Caco-2 (cell line): ENCODE measurements around the gene CLCF1. TPM values are rescaled to one million over a fixed set of nuclear protein-coding genes. Genes with fewer than 3 reads are reported as not detected.

Source experiments
- BruUV-seq: library from RNA; stranded (reverse); fragments of 400-500 nt; replicated peaks from 2 replicates; lab custom pipeline; 2021; lab: Mats Ljungman, UMichigan
- CTCF ChIA-PET: fragments of 300-600 bp; sonication (Branson Sonifier 250); formaldehyde crosslinking; loops from one replicate; lab custom pipeline; 2022; ENCODE audit warnings: antibody characterized with exemption; lab: Charles Lee
- POLR2A ChIA-PET: fragments of 300-600 bp; sonication (Branson Sonifier 250); formaldehyde crosslinking; loops from one replicate; lab custom pipeline; 2022; ENCODE audit warnings: antibody characterized with exemption; lab: Charles Lee
- DNase-seq, 2 experiments: peaks; one replicate each; pipeline versions ENCODE4 v3.0.0 to v3.0.0-alpha.2; 2020 to 2022
- H3K27me3 ChIP-seq: replicated peaks from 2 replicates; pipeline ENCODE4 v1.6.0; 2011; ENCODE audit warnings: low read length; ENCODE audit not compliant: control insufficient read depth, insufficient read depth
- H3K36me3 ChIP-seq: 2 replicates; pipeline ENCODE4 v1.5.1; 2011; ENCODE audit warnings: low read length; ENCODE audit not compliant: control insufficient read depth, insufficient read depth
- H3K4me1 ChIP-seq: fragments of 250-450 bp; sonication (Bioruptor Pico); 2 replicates; pipeline ENCODE4 v1.5.1; 2020; ENCODE audit warnings: mild to moderate bottlenecking
- H3K4me3 ChIP-seq: 2 replicates; pipeline ENCODE4 v1.5.1; 2011; ENCODE audit warnings: low read depth, mild to moderate bottlenecking, control low read depth, low read length
- H3K9me3 ChIP-seq: fragments of 250-450 bp; sonication (Bioruptor Pico); 2 replicates; pipeline ENCODE4 v1.5.1; 2020; ENCODE audit warnings: mild to moderate bottlenecking, moderate library complexity
- H3K27ac Mint-ChIP-seq: one replicate; pipeline ENCODE4 v1.8.0; 2022; ENCODE audit warnings: mixed read lengths; ENCODE audit not compliant: unreplicated experiment
- H3K27me3 Mint-ChIP-seq: one replicate; pipeline ENCODE4 v1.8.0; 2022; ENCODE audit warnings: mixed read lengths; ENCODE audit not compliant: insufficient read depth, unreplicated experiment
- H3K36me3 Mint-ChIP-seq: one replicate; pipeline ENCODE4 v1.8.0; 2022; ENCODE audit warnings: mild to moderate bottlenecking, mixed read lengths; ENCODE audit not compliant: insufficient read depth, unreplicated experiment
- H3K4me1 Mint-ChIP-seq: one replicate; pipeline ENCODE4 v1.8.0; 2022; ENCODE audit warnings: low read depth, mixed read lengths; ENCODE audit not compliant: unreplicated experiment
- H3K4me3 Mint-ChIP-seq: one replicate; pipeline ENCODE4 v1.8.0; 2022; ENCODE audit warnings: mild to moderate bottlenecking, moderate library complexity, mixed read lengths; ENCODE audit not compliant: unreplicated experiment
- H3K9me3 Mint-ChIP-seq: one replicate; pipeline ENCODE4 v1.8.0; 2022; ENCODE audit warnings: mixed read lengths; ENCODE audit not compliant: unreplicated experiment
- intact Hi-C: fragments of 100-400 bp; cut with micrococcal nuclease; formaldehyde crosslinking; loops from one replicate; pipeline ENCODE4 v1.10.0; 2022; ENCODE audit not compliant: unreplicated experiment
- total RNA-seq: library from RNA; stranded (reverse); gene quantifications from 2 replicates; pipeline ENCODE4 v1.2.3, GENCODE V29; 2022
- TF ChIP-seq, protein P1 (sequence below), 2 experiments: fragments of 200-600 bp in 1 of 2; IDR thresholded peaks; 1 replicate in 1 of 2; 2 replicates in 1 of 2; pipeline versions ENCODE4 v1.5.1 to v1.8.0; 2011 to 2022; ENCODE audit warnings: antibody characterized with exemption in 1 of 2, control low read depth in 1 of 2, inconsistent platforms in 1 of 2, low read depth in 1 of 2, low read length in 1 of 2, mild to moderate bottlenecking in 1 of 2, moderate library complexity in 1 of 2; ENCODE audit not compliant: insufficient read depth in 1 of 2, severe bottlenecking in 1 of 2, unreplicated experiment in 1 of 2

Gene CLCF1
- total RNA-seq, 1 experiment from 2014 or later, result 4.5 TPM

DNA sequence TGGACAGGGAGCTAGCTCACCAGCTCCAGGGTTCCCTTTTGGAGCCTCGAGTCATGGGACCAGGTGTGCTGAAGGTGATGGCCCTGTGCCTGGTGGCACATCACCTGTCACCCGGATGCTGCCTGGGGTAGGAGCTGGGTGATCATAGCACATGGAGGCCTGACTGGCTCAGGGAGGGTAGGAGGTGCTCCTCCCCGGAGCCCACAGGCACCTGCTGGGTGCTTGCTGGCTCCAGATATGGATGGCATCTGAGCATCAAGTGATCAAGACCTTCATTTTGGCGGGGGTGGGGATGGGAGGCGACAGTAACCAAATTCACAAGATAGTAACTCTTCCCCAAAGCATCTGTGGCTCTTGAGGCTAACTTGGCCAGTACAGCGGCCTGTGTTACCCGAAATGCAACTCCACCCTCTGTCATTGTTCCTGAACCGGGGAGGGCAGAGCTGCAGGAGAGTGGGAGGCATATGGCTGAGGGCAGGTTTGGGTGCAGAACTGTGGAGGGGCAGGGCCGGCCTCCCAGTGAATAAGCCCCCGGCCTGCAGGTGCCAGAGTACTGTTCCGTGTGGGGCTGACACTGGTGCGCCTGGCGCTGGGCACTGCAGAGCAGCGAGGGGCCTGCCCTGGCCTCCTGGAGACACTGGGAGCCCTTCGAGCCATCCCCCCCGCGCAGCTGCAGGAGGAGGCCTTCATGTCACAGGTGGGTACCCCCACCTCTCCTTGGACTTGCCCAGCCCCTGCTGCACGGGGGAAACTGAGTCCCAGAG, 35.2 kb upstream of the CLCF1 start:
- Mint-ChIP-seq H3K27me3 (no peaks in the 10 kb centered on the region), H3K9me3 (no peaks in the 10 kb centered on the region), H3K27ac (peak overlapping the region; percentile 21), H3K4me1 (peaks cover 7% of the 10 kb centered on the region), H3K36me3 (peaks cover 9% of the 10 kb centered on the region), H3K4me3 (no peak overlapping the region)
- TF ChIP-seq, protein P1, sequence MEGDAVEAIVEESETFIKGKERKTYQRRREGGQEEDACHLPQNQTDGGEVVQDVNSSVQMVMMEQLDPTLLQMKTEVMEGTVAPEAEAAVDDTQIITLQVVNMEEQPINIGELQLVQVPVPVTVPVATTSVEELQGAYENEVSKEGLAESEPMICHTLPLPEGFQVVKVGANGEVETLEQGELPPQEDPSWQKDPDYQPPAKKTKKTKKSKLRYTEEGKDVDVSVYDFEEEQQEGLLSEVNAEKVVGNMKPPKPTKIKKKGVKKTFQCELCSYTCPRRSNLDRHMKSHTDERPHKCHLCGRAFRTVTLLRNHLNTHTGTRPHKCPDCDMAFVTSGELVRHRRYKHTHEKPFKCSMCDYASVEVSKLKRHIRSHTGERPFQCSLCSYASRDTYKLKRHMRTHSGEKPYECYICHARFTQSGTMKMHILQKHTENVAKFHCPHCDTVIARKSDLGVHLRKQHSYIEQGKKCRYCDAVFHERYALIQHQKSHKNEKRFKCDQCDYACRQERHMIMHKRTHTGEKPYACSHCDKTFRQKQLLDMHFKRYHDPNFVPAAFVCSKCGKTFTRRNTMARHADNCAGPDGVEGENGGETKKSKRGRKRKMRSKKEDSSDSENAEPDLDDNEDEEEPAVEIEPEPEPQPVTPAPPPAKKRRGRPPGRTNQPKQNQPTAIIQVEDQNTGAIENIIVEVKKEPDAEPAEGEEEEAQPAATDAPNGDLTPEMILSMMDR (IDR thresholded peaks at IDR 0.05; ENCODE audit: insufficient read depth in 1 of 2, low read depth in 1 of 2, low read length in 1 of 2, severe bottlenecking in 1 of 2, unreplicated experiment in 1 of 2), result no peak
- Histone ChIP-seq H3K4me3 (no peak overlapping the region), H3K27me3 (no peaks in the 10 kb centered on the region), H3K9me3 (no peaks in the 10 kb centered on the region), H3K4me1 (no peaks in the 10 kb centered on the region), H3K36me3 (no peaks in the 10 kb centered on the region)
- DNase-seq, result no peak
- intact Hi-C loops, result no loop called here
- POLR2A ChIA-PET, result interaction anchor here (0.6 kb wide), 1 partner anchor 1415 kb away, joined by 8 read pairs; no protein-coding TSS in a partner anchor
- CTCF ChIA-PET, result interaction anchor here (1.4 kb wide), 1 partner anchor 60 kb away, joined by 3 read pairs; the partner anchor contains the start of gene TMEM134
- BruUV-seq, result no TSS peak

DNA sequence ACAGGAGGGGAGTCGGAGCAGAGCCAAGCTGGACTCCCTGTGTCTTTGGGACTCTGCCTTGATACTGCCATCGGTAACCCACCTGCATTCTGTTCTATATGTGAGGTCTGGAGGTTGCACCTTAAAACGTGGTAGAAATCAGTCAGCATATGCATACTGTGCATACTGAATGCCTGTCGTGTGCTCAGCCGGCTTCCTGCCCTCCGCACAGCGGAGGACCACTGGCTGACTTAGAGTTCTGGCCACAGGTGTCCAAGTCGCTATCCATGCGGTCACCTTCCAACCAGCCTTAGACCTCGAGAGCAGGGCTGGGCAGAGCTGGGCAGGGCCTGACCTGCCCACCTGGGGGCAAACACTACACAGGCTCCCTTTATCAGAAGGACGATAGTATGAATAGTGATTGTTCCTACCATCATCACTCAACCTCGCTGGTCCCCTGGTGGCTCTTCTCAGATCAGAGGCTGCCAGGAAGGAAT, 34.3 kb upstream of the CLCF1 start:
- Histone ChIP-seq H3K4me1 (no peaks in the 10 kb centered on the region), H3K36me3 (no peaks in the 10 kb centered on the region), H3K27me3 (no peaks in the 10 kb centered on the region), H3K4me3 (no peak overlapping the region), H3K9me3 (no peaks in the 10 kb centered on the region)
- BruUV-seq, result no TSS peak
- peak overlapping the region; percentile 21 for H3K27ac Mint-ChIP-seq
- H3K36me3 Mint-ChIP-seq, result peaks cover 12% of the 10 kb centered on the region
- no peaks in the 10 kb centered on the region for H3K27me3 Mint-ChIP-seq
- no peaks in the 10 kb centered on the region for H3K9me3 Mint-ChIP-seq
- intact Hi-C loops, result no loop called here
- no peak for DNase-seq
- no peak overlapping the region for H3K4me3 Mint-ChIP-seq
- ChIA-PET POLR2A (interaction anchor here (0.5 to 0.8 kb wide), 2 partner anchors 13 to 36 kb away, joined by 3 to 6 read pairs; partner anchors contain the start of gene CORO1B), CTCF (interaction anchor here (1.1 to 1.4 kb wide), 3 partner anchors 11 to 61 kb away, joined by 3 to 6 read pairs (median 3); partner anchors contain the start of genes CORO1B and TMEM134)
- TF ChIP-seq, protein P1 (IDR thresholded peaks at IDR 0.05; ENCODE audit: insufficient read depth in 1 of 2, low read depth in 1 of 2, low read length in 1 of 2, severe bottlenecking in 1 of 2, unreplicated experiment in 1 of 2), result no peak
- peaks cover 7% of the 10 kb centered on the region for H3K4me1 Mint-ChIP-seq

GRCh38 chr11:67406969-67407687, 33.7 kb upstream of the CLCF1 start:
- no peak for DNase-seq
- H3K4me3 Mint-ChIP-seq, result no peak overlapping the region
- H3K36me3 Mint-ChIP-seq, result peaks cover 12% of the 10 kb centered on the region
- no TSS peak for BruUV-seq
- no peaks in the 10 kb centered on the region for H3K9me3 ChIP-seq
- H3K4me1 Mint-ChIP-seq, result peaks cover 7% of the 10 kb centered on the region
- H3K27ac Mint-ChIP-seq, result no peak overlapping the region
- H3K9me3 Mint-ChIP-seq, result no peaks in the 10 kb centered on the region
- intact Hi-C loops, result no loop called here
- CTCF ChIA-PET, result interaction anchor here (0.7 to 1.4 kb wide), 6 partner anchors 11 to 288 kb away, joined by 3 to 6 read pairs (median 3); partner anchors contain the start of genes CORO1B, KDM2A and TMEM134
- peaks cover 1% of the 10 kb centered on the region for H3K4me1 ChIP-seq
- H3K27me3 Mint-ChIP-seq, result no peaks in the 10 kb centered on the region
- no peak overlapping the region for H3K4me3 ChIP-seq
- no peaks in the 10 kb centered on the region for H3K27me3 ChIP-seq
- TF ChIP-seq, protein P1 (IDR thresholded peaks at IDR 0.05; ENCODE audit: insufficient read depth in 1 of 2, low read depth in 1 of 2, low read length in 1 of 2, severe bottlenecking in 1 of 2, unreplicated experiment in 1 of 2), result peak in 1 of 2 experiments; percentile 8
- POLR2A ChIA-PET, result interaction anchor here (0.5 to 0.8 kb wide), 3 partner anchors 14 to 583 kb away, joined by 3 to 6 read pairs (median 3); partner anchors contain the start of gene CORO1B
- H3K36me3 ChIP-seq, result no peaks in the 10 kb centered on the region
